HEK293T (cell line): Measurements from ENCODE around the gene MSX1.

Source experiments
- CTCF ChIA-PET: fragments of 350-600 bp; formaldehyde crosslinking; extraction: SDS; loops from one replicate; lab custom pipeline; 2021; ENCODE audit warnings: antibody characterized with exemption, inconsistent platforms; lab: Yijun Ruan, JAX
- POLR2A ChIA-PET: fragments of 350-600 bp; formaldehyde crosslinking; extraction: SDS; loops from one replicate; lab custom pipeline; 2020; ENCODE audit warnings: antibody characterized with exemption, inconsistent platforms; lab: Yijun Ruan, JAX
- DNase-seq: peaks from one replicate; pipeline ENCODE4 v3.0.0; 2012; ENCODE audit warnings: mixed read lengths; ENCODE audit errors: extremely low spot score
- ARNT ChIP-seq: fragments of 450-650 bp; IDR thresholded peaks from 2 replicates; pipeline ENCODE4 v1.6.1; 2017; ENCODE audit warnings: mild to moderate bottlenecking
- BHLHE40 ChIP-seq: fragments of 450-650 bp; IDR thresholded peaks from 2 replicates; pipeline ENCODE4 v1.6.1; 2016; ENCODE audit warnings: mild to moderate bottlenecking, moderate library complexity, borderline replicate concordance
- CTBP1 ChIP-seq: fragments of 450-650 bp; IDR thresholded peaks from 2 replicates; pipeline ENCODE4 v1.6.1; 2016; ENCODE audit warnings: borderline replicate concordance
- ELF4 ChIP-seq: fragments of 450-650 bp; IDR thresholded peaks from 2 replicates; pipeline ENCODE4 v1.6.1; 2017; ENCODE audit warnings: antibody characterized with exemption
- FOXA1 ChIP-seq: fragments of 450-650 bp; IDR thresholded peaks from 2 replicates; pipeline ENCODE4 v1.6.1; 2016; ENCODE audit warnings: mild to moderate bottlenecking
- FOXK2 ChIP-seq: fragments of 450-650 bp; IDR thresholded peaks from 2 replicates; pipeline ENCODE4 v1.6.1; 2016; ENCODE audit warnings: mild to moderate bottlenecking
- FOXM1 ChIP-seq: fragments of 450-650 bp; IDR thresholded peaks from 2 replicates; pipeline ENCODE4 v1.6.1; 2017; ENCODE audit warnings: mild to moderate bottlenecking, borderline replicate concordance
- HDGF ChIP-seq: fragments of 450-650 bp; IDR thresholded peaks from 2 replicates; pipeline ENCODE4 v1.6.1; 2017; ENCODE audit warnings: antibody characterized with exemption, borderline replicate concordance
- L3MBTL2 ChIP-seq: fragments of 450-650 bp; conservative IDR thresholded peaks from 2 replicates; pipeline ENCODE4 v1.6.1; 2016; ENCODE audit warnings: mild to moderate bottlenecking
- LEF1 ChIP-seq: fragments of 450-650 bp; IDR thresholded peaks from 2 replicates; pipeline ENCODE4 v1.6.1; 2017; ENCODE audit warnings: mild to moderate bottlenecking, borderline replicate concordance
- NFRKB ChIP-seq: fragments of 450-650 bp; IDR thresholded peaks from 2 replicates; pipeline ENCODE4 v1.6.1; 2016; ENCODE audit warnings: mild to moderate bottlenecking, moderate library complexity
- TARDBP ChIP-seq: fragments of 450-650 bp; IDR thresholded peaks from 2 replicates; pipeline ENCODE4 v1.6.1; 2016
- ZNF384 ChIP-seq: fragments of 450-650 bp; IDR thresholded peaks from 2 replicates; pipeline ENCODE4 v1.6.1; 2016
- TF ChIP-seq, protein P1 (sequence below): fragments of 450-650 bp; IDR thresholded peaks from 2 replicates; pipeline ENCODE4 v1.6.1; 2016

MSX1 gene

DNA sequence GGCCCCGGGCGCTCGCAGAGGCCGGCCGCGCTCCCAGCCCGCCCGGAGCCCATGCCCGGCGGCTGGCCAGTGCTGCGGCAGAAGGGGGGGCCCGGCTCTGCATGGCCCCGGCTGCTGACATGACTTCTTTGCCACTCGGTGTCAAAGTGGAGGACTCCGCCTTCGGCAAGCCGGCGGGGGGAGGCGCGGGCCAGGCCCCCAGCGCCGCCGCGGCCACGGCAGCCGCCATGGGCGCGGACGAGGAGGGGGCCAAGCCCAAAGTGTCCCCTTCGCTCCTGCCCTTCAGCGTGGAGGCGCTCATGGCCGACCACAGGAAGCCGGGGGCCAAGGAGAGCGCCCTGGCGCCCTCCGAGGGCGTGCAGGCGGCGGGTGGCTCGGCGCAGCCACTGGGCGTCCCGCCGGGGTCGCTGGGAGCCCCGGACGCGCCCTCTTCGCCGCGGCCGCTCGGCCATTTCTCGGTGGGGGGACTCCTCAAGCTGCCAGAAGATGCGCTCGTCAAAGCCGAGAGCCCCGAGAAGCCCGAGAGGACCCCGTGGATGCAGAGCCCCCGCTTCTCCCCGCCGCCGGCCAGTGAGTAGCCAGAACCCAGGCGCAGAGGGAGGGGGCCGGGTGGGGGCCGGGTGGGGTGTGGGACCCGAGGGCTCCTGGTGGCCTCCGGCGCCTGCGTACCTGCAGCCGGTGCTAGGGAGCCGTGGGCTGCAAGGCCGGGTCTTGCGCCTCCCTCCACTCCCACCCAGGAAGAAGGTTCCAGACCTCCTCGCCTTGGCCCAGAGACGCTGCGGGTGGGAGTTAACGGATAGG lies 534 bp downstream of the MSX1 start:
- TF ChIP-seq FOXM1 (0 out of 2 replicates have a peak, but pooled peaks have one; percentile 27), HDGF (no peak)
- DNase-seq = peak; percentile 45
- ChIA-PET POLR2A (interaction anchor here (1.5 kb wide), 1 partner anchor 15 kb away, joined by 3 read pairs; no protein-coding TSS in a partner anchor), CTCF (no interaction called here)

DNA sequence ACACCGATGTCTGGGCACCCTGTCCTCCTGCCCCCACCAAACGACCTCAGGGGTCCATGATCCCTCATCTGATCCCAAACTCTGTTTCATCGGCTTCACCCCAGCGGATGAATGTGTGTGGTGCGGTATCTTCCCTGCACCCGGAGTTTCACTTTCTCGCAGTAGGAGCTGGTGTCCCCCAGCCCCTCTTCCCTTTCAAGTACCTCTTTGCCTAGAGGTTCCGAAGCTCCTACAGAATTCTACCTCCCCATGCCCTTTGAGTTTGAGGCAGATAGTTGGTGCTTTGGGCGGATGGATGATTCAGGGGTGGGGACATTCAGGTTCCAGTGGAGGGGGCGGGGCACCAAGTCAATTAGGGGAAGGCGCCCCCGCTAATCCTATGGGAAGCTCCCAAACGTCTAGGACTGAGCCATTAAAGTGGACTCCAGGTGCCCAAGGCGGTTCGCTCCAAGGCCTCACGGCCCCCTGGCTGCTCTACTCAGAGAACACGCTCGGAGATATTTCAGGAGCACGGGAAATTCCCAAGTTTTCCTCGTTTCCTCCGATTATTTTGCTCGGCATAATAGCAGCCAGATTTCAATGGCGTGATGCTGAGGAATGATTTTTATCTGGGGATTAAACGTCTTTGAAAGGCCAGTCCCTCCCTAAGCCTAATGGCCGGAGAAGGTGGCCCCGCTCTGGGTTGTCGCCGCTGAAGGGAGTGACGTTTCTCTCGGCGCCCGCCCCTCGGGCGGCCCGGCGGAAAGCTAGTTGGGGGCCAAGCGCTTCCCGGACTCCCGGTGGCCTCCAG lies 1.3 kb downstream of the MSX1 start:
- peak; percentile 64 for DNase-seq

DNA sequence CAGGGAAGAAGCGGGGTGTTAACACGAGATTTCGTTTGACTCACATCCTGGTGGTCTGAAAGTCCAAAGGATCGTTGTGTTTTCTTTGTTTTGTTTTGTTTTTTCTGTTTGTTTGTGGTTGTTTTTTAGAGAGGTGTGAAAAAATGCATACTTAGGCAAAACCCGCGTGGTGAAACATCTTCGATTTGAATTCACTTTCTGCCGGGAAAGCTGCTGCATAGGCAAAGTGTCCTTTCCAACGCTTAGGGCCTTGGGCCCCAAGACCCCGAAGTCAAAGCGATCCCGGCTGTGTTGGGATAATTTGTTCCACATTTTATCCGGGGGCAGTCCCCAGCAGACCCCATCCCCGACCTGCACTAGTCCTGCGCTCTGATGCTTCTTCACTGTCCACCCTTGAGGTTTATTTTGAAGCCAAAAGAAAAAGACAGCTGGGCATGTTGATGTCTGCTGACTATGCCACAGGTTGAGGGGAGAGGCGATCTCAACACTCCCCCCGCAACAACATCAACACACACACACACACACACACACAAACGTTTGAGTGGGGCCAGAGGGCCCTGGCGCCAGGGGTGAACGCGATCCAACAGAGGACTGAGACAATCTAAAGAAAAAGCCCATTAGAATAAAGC lies 2.0 kb downstream of the MSX1 start:
- POLR2A ChIA-PET = no interaction called here
- TF ChIP-seq LEF1 (no peak), FOXM1 (no peak), TARDBP (no peak), L3MBTL2 (0 out of 2 replicates have a peak, but pooled peaks have one; percentile 42)
- DNase-seq = no peak
- CTCF ChIA-PET = no interaction called here

More for the DNA sequence above, 1.3 kb downstream of the MSX1 start:
- TF ChIP-seq HDGF = no peak
- no peak for TF ChIP-seq ARNT
- TF ChIP-seq, protein P1, sequence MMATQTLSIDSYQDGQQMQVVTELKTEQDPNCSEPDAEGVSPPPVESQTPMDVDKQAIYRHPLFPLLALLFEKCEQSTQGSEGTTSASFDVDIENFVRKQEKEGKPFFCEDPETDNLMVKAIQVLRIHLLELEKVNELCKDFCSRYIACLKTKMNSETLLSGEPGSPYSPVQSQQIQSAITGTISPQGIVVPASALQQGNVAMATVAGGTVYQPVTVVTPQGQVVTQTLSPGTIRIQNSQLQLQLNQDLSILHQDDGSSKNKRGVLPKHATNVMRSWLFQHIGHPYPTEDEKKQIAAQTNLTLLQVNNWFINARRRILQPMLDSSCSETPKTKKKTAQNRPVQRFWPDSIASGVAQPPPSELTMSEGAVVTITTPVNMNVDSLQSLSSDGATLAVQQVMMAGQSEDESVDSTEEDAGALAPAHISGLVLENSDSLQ = no peak
- TF ChIP-seq FOXK2 = no peak
- TF ChIP-seq CTBP1 = no peak
- POLR2A ChIA-PET = interaction anchor here (1.5 kb wide), 1 partner anchor 14 kb away, joined by 3 read pairs; no protein-coding TSS in a partner anchor
- CTCF ChIA-PET = no interaction called here

- POLR2A ChIA-PET = no interaction called here
- TF ChIP-seq CTBP1 = no peak
- no peak for TF ChIP-seq NFRKB
- TF ChIP-seq HDGF = no peak
- CTCF ChIA-PET = no interaction called here
- no peak for DNase-seq
These were observed 2.6 kb downstream of the MSX1 start for GRCh38 chr4:4862071-4862551.

- DNase-seq = no peak
- no peak for TF ChIP-seq CTBP1
- no peak for TF ChIP-seq LEF1
- no peak for TF ChIP-seq ELF4
- TF ChIP-seq ARNT = no peak
- TF ChIP-seq FOXA1 = no peak
- POLR2A ChIA-PET = no interaction called here
- CTCF ChIA-PET = interaction anchor here (0.6 kb wide), 1 partner anchor 88 kb away, joined by 6 read pairs; no protein-coding TSS in a partner anchor
These were observed 3.4 kb downstream of the MSX1 start for GRCh38 chr4:4862665-4863482.

DNA sequence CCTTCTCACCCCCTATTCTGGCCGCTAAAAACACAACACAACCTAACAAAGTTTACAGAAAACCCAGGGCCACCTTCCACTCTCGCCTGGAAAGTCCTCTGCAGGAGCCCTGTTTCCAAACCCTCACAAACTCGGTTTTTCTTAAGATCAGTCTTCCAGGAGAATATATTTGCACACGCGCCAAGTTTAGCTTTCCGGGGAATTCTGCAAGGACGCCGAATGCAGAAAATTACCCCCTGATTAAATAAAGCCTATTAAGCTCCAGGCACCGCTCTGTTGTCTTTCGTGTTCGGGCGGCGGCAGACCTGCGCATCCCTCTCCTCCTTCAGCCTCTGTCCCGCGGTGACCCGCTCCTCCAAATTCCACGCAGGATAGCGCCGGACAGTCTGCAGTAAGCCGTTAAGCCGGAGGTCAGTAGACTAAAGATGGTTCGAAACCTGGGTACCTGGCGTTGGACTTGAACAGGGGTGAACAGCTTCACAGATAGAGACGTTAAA lies 5.0 kb downstream of the MSX1 start:
- CTCF ChIA-PET = interaction anchor here (0.6 kb wide), 1 partner anchor 357 kb away, joined by 3 read pairs; no protein-coding TSS in a partner anchor

More for the DNA sequence above, 5.0 kb downstream of the MSX1 start:
- no peak for DNase-seq
- POLR2A ChIA-PET = interaction anchor here (1.7 kb wide), 1 partner anchor 11 kb away, joined by 8 read pairs; no protein-coding TSS in a partner anchor
- TF ChIP-seq CTBP1 (no peak), ZNF384 (no peak), FOXA1 (no peak), HDGF (no peak), BHLHE40 (no peak), ELF4 (no peak), FOXK2 (no peak)
- TF ChIP-seq, protein P1 = no peak
